ENCODE data around the gene SLC5A6. TPM values are rescaled to one million over a fixed set of nuclear protein-coding genes. Genes with fewer than 3 reads are reported as not detected.

SLC5A6 gene
- total and polyA plus RNA-seq, 2 donors (not counting 1 experiment from before 2014, with no cell fraction given), result 50.8 to 52.6 TPM

- DNase-seq (no peak), ATAC-seq (ENCODE audit: low read depth) (no peak)
- H3K27me3 ChIP-seq (replicated peaks in 1 of 4; ENCODE audit: control extremely low read depth in 1 of 4, control insufficient read depth in 3 of 4, insufficient read depth in 4 of 4, low read length in 3 of 4), result no peaks in the 10 kb centered on the region
- Mint-ChIP-seq H3K27ac (no peak overlapping the region), H3K9me3 (ENCODE audit: insufficient read depth) (no peaks in the 10 kb centered on the region), H3K27me3 (no peaks in the 10 kb centered on the region), H3K4me1 (peaks cover 28% of the 10 kb centered on the region), H3K4me3 (no peak overlapping the region)
- ChIA-PET CTCF (no interaction called here), POLR2A (no interaction called here)
- H3K9ac ChIP-seq (ENCODE audit: low read length), result no peak overlapping the region
- no peaks in the 10 kb centered on the region for H3K9me3 ChIP-seq (ENCODE audit: control extremely low read depth in 1 of 3, control insufficient read depth in 2 of 3, insufficient read depth in 1 of 3, low read length in 2 of 3)
- intact Hi-C loops (cut with micrococcal nuclease), result no loop called here
- no peaks in the 10 kb centered on the region for H4K20me1 ChIP-seq (ENCODE audit: control insufficient read depth, insufficient read depth, low read length, poor library complexity, severe bottlenecking)
- H3K4me3 ChIP-seq (ENCODE audit: control extremely low read depth in 1 of 5, extremely low read depth in 1 of 5, insufficient read depth in 1 of 5, low read depth in 2 of 5, low read length in 4 of 5), result no peak overlapping the region
- WGBS (ENCODE audit: insufficient coverage), result 100% methylated on average over 3 of the region's 3 CpGs
- peaks cover 14% of the 10 kb centered on the region for H3K79me2 ChIP-seq (ENCODE audit: control insufficient read depth, insufficient read depth, low read length)
- H3K27ac ChIP-seq (ENCODE audit: low read length in 2 of 2), result no peak overlapping the region
- no peak overlapping the region for H2AFZ ChIP-seq (ENCODE audit: insufficient read depth, low read depth, low read length, poor library complexity, severe bottlenecking)
- H3K4me1 ChIP-seq (ENCODE audit: control insufficient read depth in 2 of 2, insufficient read depth in 2 of 2, low read length in 2 of 2), result peaks cover 19 to 25% of the 10 kb centered on the region in 2 donors
- H3K36me3 ChIP-seq (replicated peaks in 1 of 2; ENCODE audit: control extremely low read depth in 1 of 2, control insufficient read depth in 1 of 2, extremely low read depth in 1 of 2, insufficient read depth in 2 of 2, low read length in 1 of 2), result peaks cover 2 to 42% of the 10 kb centered on the region in 2 experiments
- TF ChIP-seq CTCF (IDR thresholded peaks at IDR 0.05) (no peak), EZH2 (IDR thresholded peaks at IDR 0.05; ENCODE audit: borderline replicate concordance, insufficient read depth, low read depth, low read length, poor library complexity, severe bottlenecking) (no peak)
- H3K4me2 ChIP-seq (replicated peaks; ENCODE audit: low read depth, low read length, poor library complexity, severe bottlenecking), result no peak overlapping the region
Observed at GRCh38 chr2:27221166-27221565, 9.1 kb upstream of the SLC5A6 start.

DNA sequence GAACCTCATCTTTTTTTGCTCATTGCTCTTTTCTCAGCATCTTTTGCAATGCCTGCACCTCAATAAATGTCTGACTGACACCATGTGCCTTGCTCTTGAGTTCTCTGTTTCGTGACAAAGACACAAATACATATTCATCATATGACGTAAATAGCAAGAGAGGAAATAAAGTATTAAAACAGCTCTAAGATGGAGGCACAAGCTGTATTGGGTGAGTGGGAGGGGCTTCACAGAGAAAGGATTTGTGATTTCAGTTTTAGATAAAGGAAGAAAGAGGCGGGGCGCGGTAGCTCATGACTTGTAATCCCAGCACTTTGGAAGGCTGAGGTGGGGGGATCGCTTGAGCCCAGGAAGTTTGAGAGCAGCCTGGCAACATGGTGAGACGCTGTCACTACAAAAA, 8.0 kb upstream of the SLC5A6 start:
- H3K4me1 Mint-ChIP-seq, result peaks cover 31% of the 10 kb centered on the region
- no peak overlapping the region for H3K4me3 Mint-ChIP-seq

More for the DNA sequence above, 8.0 kb upstream of the SLC5A6 start:
- Histone ChIP-seq H2AFZ (ENCODE audit: insufficient read depth, low read depth, low read length, poor library complexity, severe bottlenecking) (no peak overlapping the region), H3K4me3 (ENCODE audit: control extremely low read depth in 1 of 5, extremely low read depth in 1 of 5, insufficient read depth in 1 of 5, low read depth in 2 of 5, low read length in 4 of 5) (no peak overlapping the region), H3K27ac (ENCODE audit: low read length in 2 of 2) (no peak overlapping the region), H3K9me3 (ENCODE audit: control extremely low read depth in 1 of 3, control insufficient read depth in 2 of 3, insufficient read depth in 1 of 3, low read length in 2 of 3) (no peaks in the 10 kb centered on the region), H3K27me3 (replicated peaks in 1 of 4; ENCODE audit: control extremely low read depth in 1 of 4, control insufficient read depth in 3 of 4, insufficient read depth in 4 of 4, low read length in 3 of 4) (no peaks in the 10 kb centered on the region), H3K79me2 (ENCODE audit: control insufficient read depth, insufficient read depth, low read length) (peaks cover 21% of the 10 kb centered on the region), H3K9ac (ENCODE audit: low read length) (no peak overlapping the region), H3K4me1 (ENCODE audit: control insufficient read depth in 2 of 2, insufficient read depth in 2 of 2, low read length in 2 of 2) (peaks cover 19 to 25% of the 10 kb centered on the region in 2 donors), H3K4me2 (replicated peaks; ENCODE audit: low read depth, low read length, poor library complexity, severe bottlenecking) (no peak overlapping the region), H4K20me1 (ENCODE audit: control insufficient read depth, insufficient read depth, low read length, poor library complexity, severe bottlenecking) (no peaks in the 10 kb centered on the region), H3K36me3 (replicated peaks in 1 of 2; ENCODE audit: control extremely low read depth in 1 of 2, control insufficient read depth in 1 of 2, extremely low read depth in 1 of 2, insufficient read depth in 2 of 2, low read length in 1 of 2) (peaks cover 2 to 39% of the 10 kb centered on the region in 2 experiments)
- intact Hi-C loops (cut with micrococcal nuclease), result no loop called here
- ATAC-seq (ENCODE audit: low read depth) (no peak), DNase-seq (no peak)
- POLR2A ChIA-PET, result interaction anchor here (0.7 kb wide), 1 partner anchor 8 kb away, joined by 5 read pairs; the partner anchor contains the start of gene SLC5A6
- CTCF ChIA-PET, result interaction anchor here (0.9 kb wide), 1 partner anchor 374 kb away, joined by 3 read pairs; no protein-coding TSS in a partner anchor
- TF ChIP-seq CTCF (IDR thresholded peaks at IDR 0.05), result no peak
- TF ChIP-seq EZH2 (IDR thresholded peaks at IDR 0.05; ENCODE audit: borderline replicate concordance, insufficient read depth, low read depth, low read length, poor library complexity, severe bottlenecking), result no peak
- H3K27ac Mint-ChIP-seq, result no peak overlapping the region
- H3K9me3 Mint-ChIP-seq (ENCODE audit: insufficient read depth), result no peaks in the 10 kb centered on the region
- WGBS (ENCODE audit: insufficient coverage), result 93% methylated on average over 3 of the region's 7 CpGs
- no peaks in the 10 kb centered on the region for H3K27me3 Mint-ChIP-seq

All from B cell (primary cell).